Ascending aorta (tissue), 2 donors: ENCODE data around the gene BBS9. TPM values are rescaled to one million over a fixed set of nuclear protein-coding genes. Genes with fewer than 3 reads are reported as not detected.

Experiments used
- DNase-seq, 2 donors: peaks; one replicate each; pipeline ENCODE4 v3.0.0-alpha.2; 2019; ENCODE audit warnings: low spot score in 2 of 2
- H3K27ac ChIP-seq, 2 donors: fragments of 200-600 bp; sonication (generic); one replicate each; pipeline ENCODE4 v1.5.1; 2016 to 2017; ENCODE audit warnings: mild to moderate bottlenecking in 1 of 2
- H3K27me3 ChIP-seq: fragments of 200-600 bp; sonication (generic); one replicate; pipeline ENCODE4 v1.5.1; 2017
- H3K36me3 ChIP-seq, 2 donors: fragments of 200-600 bp; sonication (generic); one replicate each; pipeline ENCODE4 v1.5.1; 2016
- H3K4me1 ChIP-seq, 2 donors: fragments of 200-600 bp; sonication (generic); one replicate each; pipeline ENCODE4 v1.5.1; 2016 to 2017; ENCODE audit warnings: mild to moderate bottlenecking in 1 of 2
- H3K4me3 ChIP-seq, 2 donors: fragments of 200-600 bp; sonication (generic); one replicate each; pipeline ENCODE4 v1.5.1; 2016 to 2017; ENCODE audit warnings: mild to moderate bottlenecking in 1 of 2
- H3K9me3 ChIP-seq, 2 donors: fragments of 200-600 bp; sonication (generic); one replicate each; pipeline ENCODE4 v1.5.1; 2016
- intact Hi-C: fragments of 100-400 bp; cut with DNase I; formaldehyde crosslinking; loops from one replicate; pipeline ENCODE4 v1.15.1; 2023
- total RNA-seq: library from RNA; depleted of rRNA; stranded (reverse); fragments of >200 nt; gene quantifications from one replicate; pipeline ENCODE4 v1.1.0, GENCODE V29; 2016
- TF ChIP-seq, protein P1 (sequence below), 3 experiments: fragments of 200-600 bp in 2 of 3; fragments of 450-650 bp in 1 of 3; sonication (generic) in 2 of 3; IDR thresholded peaks; one replicate each; pipeline ENCODE4 v1.5.1; 2016 to 2019; ENCODE audit warnings: antibody characterized with exemption in 3 of 3, mild to moderate bottlenecking in 1 of 3, moderate library complexity in 1 of 3

BBS9 gene
- total RNA-seq, 1 donor from 2014 or later, result 23.3 TPM

DNA sequence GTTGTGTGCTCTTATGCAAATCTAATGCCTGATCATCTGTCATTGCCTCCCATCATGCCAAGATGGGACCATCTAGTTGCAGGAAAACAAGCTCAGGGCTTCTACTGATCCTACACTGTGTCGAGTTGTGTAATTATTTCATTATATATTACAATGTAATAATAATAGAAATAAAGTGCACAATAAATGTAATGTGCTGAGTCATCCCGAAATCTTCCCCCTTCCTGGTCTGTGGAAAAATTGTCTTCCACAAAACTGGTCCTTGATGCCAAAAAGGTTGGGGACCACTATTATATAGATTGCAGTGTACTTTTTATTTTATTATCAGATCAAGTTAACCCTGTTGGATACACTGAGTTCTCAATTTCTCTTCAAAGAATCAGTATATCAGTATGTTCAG, 50.2 kb downstream of the BBS9 start:
- TF ChIP-seq, protein P1, sequence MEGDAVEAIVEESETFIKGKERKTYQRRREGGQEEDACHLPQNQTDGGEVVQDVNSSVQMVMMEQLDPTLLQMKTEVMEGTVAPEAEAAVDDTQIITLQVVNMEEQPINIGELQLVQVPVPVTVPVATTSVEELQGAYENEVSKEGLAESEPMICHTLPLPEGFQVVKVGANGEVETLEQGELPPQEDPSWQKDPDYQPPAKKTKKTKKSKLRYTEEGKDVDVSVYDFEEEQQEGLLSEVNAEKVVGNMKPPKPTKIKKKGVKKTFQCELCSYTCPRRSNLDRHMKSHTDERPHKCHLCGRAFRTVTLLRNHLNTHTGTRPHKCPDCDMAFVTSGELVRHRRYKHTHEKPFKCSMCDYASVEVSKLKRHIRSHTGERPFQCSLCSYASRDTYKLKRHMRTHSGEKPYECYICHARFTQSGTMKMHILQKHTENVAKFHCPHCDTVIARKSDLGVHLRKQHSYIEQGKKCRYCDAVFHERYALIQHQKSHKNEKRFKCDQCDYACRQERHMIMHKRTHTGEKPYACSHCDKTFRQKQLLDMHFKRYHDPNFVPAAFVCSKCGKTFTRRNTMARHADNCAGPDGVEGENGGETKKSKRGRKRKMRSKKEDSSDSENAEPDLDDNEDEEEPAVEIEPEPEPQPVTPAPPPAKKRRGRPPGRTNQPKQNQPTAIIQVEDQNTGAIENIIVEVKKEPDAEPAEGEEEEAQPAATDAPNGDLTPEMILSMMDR (IDR thresholded peaks at IDR 0.05), result no peak
- Histone ChIP-seq H3K27ac (no peak overlapping the region), H3K27me3 (no peaks in the 10 kb centered on the region), H3K4me3 (no peak overlapping the region), H3K36me3 (peaks cover 6 to 31% of the 10 kb centered on the region in 2 donors), H3K4me1 (no peaks in the 10 kb centered on the region), H3K9me3 (no peaks in the 10 kb centered on the region)
- no peak for DNase-seq
- intact Hi-C loops, result no loop called here

DNA sequence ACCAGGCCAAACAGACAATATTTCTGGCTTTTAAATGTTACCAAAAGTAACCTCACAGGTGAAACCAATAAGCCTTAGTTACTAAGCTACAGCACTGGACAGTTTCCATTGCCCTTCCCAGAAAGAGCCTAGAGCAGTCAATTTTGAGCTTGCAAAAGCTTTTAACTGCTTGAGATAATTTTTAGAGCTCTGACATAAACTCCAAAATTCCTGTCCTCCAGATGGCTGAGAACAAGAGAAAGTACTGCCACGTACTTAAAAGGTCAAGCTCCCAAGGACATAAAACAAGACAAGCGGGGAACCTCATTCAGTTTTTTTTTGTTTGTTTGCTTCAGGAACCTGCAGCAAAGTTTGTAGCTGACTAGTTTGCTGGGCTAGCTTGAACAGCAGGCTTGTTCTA, 54.1 kb downstream of the BBS9 start:
- Histone ChIP-seq H3K27me3 (no peaks in the 10 kb centered on the region), H3K4me1 (no peaks in the 10 kb centered on the region), H3K36me3 (peaks cover 0 to 19% of the 10 kb centered on the region in 2 donors), H3K4me3 (no peak overlapping the region), H3K27ac (no peak overlapping the region), H3K9me3 (no peaks in the 10 kb centered on the region)
- no peak for DNase-seq
- TF ChIP-seq, protein P1 (IDR thresholded peaks at IDR 0.05), result no peak
- intact Hi-C loops, result no loop called here

DNA sequence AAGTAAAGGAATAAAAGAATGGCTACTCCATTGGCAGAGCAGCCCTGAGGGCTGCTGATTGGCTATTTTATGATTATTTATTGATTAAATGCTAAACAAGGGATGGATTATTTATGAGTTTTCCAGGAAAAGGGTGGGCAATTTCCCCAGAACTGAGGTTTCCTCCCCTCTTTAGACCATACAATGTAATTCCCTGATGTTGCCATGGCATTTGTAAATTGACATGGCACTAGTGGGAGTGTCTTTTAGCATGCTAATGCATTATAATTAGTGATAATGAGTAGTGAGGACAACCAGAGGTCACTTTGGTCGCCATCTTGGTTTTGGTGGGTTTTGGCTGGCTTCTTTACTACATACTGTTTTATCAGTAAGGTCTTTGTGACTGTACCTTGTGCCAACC, 55.5 kb downstream of the BBS9 start:
- H3K36me3 ChIP-seq, result peaks cover 0 to 6% of the 10 kb centered on the region in 2 donors
- intact Hi-C loops, result no loop called here
- no peak overlapping the region for H3K27ac ChIP-seq
- no peaks in the 10 kb centered on the region for H3K9me3 ChIP-seq
- H3K4me1 ChIP-seq, result no peaks in the 10 kb centered on the region
- no peak overlapping the region for H3K4me3 ChIP-seq
- DNase-seq, result no peak
- TF ChIP-seq, protein P1 (IDR thresholded peaks at IDR 0.05), result no peak
- no peaks in the 10 kb centered on the region for H3K27me3 ChIP-seq

DNA sequence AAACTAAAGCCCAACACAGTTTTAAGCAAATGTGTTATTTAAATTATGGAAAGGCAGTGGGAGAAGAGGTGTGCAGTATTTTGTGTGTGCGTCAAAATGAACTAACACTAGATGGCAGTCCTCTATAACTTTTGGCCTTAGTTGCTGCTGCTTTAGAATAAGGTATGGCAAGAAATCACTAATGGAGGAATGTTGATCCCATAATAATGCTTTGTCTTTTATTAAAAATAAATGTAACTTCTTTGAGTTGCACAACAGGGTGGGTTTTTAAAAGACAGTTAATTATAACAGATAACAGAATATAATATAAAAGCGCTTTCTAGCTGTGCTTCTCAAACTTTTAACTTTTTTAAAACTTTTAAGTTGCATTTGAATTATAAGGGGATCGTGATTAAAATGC, 56.4 kb downstream of the BBS9 start:
- no peak overlapping the region for H3K4me3 ChIP-seq
- intact Hi-C loops, result no loop called here
- TF ChIP-seq, protein P1 (IDR thresholded peaks at IDR 0.05), result peak in 2 of 3 experiments; percentile 6 to 53
- DNase-seq, result no peak
- H3K36me3 ChIP-seq, result peaks cover 0 to under 1% of the 10 kb centered on the region in 2 donors
- no peaks in the 10 kb centered on the region for H3K4me1 ChIP-seq
- no peaks in the 10 kb centered on the region for H3K27me3 ChIP-seq
- H3K27ac ChIP-seq, result no peak overlapping the region
- H3K9me3 ChIP-seq, result no peaks in the 10 kb centered on the region

DNA sequence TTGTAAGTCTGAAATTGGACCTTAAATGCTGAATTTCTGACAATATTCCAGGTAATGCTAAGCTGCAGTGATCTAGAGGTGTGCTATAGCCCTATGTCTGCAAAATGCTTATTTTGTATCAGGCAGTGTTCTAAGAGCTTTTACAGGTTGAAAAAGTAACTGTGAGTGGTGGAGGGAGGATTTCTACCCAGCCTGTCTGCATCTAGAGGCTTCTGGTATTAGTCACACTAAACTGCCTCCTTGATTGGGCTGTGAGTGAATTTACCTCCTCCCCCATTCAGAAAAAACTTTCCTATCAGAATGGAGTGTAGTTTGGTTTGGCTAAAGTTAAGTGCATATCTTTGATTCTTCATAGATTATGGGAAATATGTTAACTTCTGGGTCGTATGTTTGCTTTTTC, 56.8 kb downstream of the BBS9 start:
- Histone ChIP-seq H3K36me3 (no peaks in the 10 kb centered on the region), H3K9me3 (no peaks in the 10 kb centered on the region), H3K27ac (no peak overlapping the region), H3K4me1 (no peaks in the 10 kb centered on the region), H3K4me3 (no peak overlapping the region), H3K27me3 (no peaks in the 10 kb centered on the region)
- intact Hi-C loops, result no loop called here
- DNase-seq, result no peak
- TF ChIP-seq, protein P1 (IDR thresholded peaks at IDR 0.05), result no peak

DNA sequence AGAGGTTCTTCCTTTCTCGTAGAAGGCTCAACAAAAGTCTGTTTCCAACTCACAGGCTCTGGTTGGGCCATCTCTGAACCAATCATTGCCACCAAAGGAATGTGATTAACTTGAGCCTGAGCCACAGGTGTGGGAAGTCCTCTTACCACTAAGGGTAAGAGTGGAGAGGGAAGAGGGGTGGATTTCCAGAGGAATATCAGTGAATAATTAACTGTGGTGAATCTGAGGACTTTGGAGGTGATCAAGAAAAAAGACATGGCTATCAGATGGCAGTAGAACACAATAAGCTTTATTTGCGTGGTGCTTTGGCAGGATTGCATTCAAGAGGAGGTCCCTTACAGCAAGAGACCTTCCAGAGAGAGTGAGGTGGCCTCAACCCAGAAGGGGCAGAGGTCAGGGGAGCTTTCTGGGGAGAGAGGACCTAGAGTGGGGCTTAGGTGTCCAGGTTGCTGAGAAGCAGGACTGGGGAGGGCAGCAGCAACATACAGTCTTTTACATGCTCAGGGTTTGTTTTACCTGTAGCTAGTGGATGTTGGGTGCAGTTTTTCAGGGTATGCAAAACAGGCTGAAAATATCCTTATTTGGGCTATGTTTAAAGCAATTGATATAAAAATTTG, 61.4 kb downstream of the BBS9 start:
- Histone ChIP-seq H3K9me3 (no peaks in the 10 kb centered on the region), H3K4me1 (no peaks in the 10 kb centered on the region), H3K36me3 (no peaks in the 10 kb centered on the region), H3K27ac (no peak overlapping the region), H3K4me3 (no peak overlapping the region), H3K27me3 (no peaks in the 10 kb centered on the region)
- TF ChIP-seq, protein P1 (IDR thresholded peaks at IDR 0.05), result no peak
- intact Hi-C loops, result no loop called here
- no peak for DNase-seq
